AG04449 (cell line): ENCODE data around the gene SLC6A4.

Experiments
- CTCF ChIA-PET: fragments of 350-600 bp; formaldehyde crosslinking; extraction: SDS; loops from one replicate; lab custom pipeline; 2021; ENCODE audit warnings: antibody characterized with exemption; lab: Yijun Ruan, JAX
- POLR2A ChIA-PET: fragments of 400-600, 350-600 bp; formaldehyde crosslinking; extraction: SDS; loops from one replicate; lab custom pipeline; 2020; ENCODE audit warnings: antibody characterized with exemption, inconsistent platforms; lab: Yijun Ruan, JAX
- DNase-seq: peaks from one replicate; pipeline ENCODE4 v3.0.0-alpha.2; 2010; ENCODE audit warnings: low read depth, low spot score
- H3K4me3 ChIP-seq: 2 replicates; pipeline ENCODE4 v1.5.1; 2011; ENCODE audit warnings: low read depth, mild to moderate bottlenecking, control low read depth, low read length
- TF ChIP-seq, protein P1 (sequence below): IDR thresholded peaks from one replicate; pipeline ENCODE4 v1.5.1; 2011; ENCODE audit warnings: mild to moderate bottlenecking, moderate library complexity, low read length, control low read depth, inconsistent platforms; ENCODE audit not compliant: insufficient read depth; ENCODE audit errors: missing control alignments

The SLC6A4 gene

DNA sequence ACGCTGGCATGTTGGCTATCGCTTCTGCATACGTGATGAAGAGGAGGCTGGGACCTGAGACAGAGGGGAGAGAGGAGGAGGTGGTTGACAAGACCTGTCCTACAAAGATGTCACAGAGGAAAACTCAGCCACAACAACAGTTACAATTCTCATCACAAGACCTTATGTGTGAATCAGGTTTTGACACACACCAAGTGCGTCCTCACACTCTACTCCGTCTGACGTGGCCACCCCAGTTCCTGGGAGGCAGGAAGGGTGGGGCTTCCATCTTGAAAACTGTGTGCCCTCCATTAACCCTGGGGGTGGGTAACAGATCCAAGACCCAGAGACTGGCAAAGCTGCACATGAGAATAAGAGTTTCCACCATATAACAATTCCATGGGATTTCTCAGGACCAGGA is 24.1 kb downstream of the SLC6A4 start:
- no peak for DNase-seq
- POLR2A ChIA-PET: no interaction called here
- H3K4me3 ChIP-seq: no peak overlapping the region
- CTCF ChIA-PET: no interaction called here
- TF ChIP-seq, protein P1, sequence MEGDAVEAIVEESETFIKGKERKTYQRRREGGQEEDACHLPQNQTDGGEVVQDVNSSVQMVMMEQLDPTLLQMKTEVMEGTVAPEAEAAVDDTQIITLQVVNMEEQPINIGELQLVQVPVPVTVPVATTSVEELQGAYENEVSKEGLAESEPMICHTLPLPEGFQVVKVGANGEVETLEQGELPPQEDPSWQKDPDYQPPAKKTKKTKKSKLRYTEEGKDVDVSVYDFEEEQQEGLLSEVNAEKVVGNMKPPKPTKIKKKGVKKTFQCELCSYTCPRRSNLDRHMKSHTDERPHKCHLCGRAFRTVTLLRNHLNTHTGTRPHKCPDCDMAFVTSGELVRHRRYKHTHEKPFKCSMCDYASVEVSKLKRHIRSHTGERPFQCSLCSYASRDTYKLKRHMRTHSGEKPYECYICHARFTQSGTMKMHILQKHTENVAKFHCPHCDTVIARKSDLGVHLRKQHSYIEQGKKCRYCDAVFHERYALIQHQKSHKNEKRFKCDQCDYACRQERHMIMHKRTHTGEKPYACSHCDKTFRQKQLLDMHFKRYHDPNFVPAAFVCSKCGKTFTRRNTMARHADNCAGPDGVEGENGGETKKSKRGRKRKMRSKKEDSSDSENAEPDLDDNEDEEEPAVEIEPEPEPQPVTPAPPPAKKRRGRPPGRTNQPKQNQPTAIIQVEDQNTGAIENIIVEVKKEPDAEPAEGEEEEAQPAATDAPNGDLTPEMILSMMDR: no peak

DNA sequence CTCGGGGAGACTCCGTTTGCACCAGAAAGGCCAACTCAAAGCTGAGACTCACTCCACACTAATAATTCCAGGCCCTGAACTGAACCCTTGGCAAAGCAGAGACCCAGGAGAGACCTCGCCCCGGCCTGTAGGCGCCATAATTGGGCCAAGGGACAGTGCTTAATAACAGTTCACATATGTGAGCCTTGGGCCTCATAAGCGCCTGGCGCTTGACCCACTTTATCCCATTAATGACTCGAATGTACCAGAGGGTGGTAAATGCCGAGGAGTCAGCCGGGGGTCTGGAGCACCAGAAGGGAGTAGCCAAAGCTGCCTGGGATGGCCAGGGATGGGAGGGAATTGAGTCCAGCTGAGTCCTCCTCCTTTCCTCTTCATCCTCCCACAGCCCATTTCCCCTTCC is 24.6 kb downstream of the SLC6A4 start:
- no peak overlapping the region for H3K4me3 ChIP-seq
- POLR2A ChIA-PET: no interaction called here
- DNase-seq: no peak
- CTCF ChIA-PET: no interaction called here
- TF ChIP-seq, protein P1: no peak

DNA sequence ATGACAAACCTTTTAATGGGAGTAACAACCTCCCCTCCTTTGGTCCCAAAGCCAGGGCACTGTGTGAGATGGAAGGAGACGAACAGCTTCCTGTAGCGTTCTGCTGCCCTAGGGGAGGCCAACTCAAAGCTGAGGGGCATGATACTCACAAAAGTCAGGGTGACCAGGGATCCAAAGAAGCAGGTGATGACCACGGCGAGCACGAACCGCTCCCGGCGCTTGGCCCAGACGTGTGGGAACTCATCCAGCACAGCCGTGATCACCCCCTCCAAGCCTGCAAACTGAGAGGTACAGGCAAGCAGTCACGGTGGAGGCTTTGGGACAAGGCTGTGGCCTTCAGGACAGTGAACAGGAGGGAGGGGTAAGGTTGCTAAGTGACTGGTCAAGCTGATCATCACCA is 25.1 kb downstream of the SLC6A4 start:
- DNase-seq: no peak
- POLR2A ChIA-PET: no interaction called here
- CTCF ChIA-PET: no interaction called here
- H3K4me3 ChIP-seq: no peak overlapping the region
- TF ChIP-seq, protein P1: no peak

DNA sequence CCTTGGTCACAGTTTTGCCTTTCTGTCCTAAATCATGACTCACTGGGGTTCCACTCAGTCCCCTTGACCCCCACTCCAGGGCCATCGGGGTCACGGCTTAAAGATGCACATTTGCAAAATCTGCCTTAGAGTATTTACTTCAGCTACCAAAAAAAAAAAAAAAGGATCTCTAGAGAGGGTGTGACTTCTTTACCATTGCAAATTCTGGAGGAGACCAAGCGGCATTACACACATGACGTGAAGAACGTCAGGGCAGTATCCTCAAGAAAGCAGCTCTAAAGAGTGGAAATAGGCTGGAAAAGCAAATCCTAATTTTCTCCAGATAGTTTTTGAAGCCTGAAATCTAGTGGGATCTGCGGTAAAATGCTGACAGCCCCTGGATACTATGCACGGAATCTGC is 25.6 kb downstream of the SLC6A4 start:
- ChIA-PET POLR2A (no interaction called here), CTCF (no interaction called here)
- TF ChIP-seq, protein P1: no peak
- no peak for DNase-seq
- no peak overlapping the region for H3K4me3 ChIP-seq

DNA sequence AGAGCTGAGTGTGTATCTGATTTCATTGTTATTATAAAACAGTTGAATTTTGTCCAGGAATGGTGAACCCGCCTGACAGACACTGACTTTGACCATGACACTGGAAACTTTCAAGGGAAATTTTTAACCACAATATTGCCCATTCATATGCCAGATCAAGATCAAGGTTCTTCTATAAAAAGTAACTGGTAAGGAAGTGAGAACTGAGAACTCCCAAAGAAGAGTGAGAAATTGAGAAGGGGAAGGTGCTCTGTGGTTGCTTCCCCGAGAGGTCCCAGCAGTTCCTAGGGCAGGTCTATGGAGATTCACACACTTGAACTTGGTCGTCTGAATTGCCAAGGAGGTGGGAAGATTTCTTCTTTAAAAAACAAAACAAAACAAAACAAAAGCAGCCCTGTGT is 27.3 kb downstream of the SLC6A4 start:
- TF ChIP-seq, protein P1: no peak
- POLR2A ChIA-PET: no interaction called here

DNA sequence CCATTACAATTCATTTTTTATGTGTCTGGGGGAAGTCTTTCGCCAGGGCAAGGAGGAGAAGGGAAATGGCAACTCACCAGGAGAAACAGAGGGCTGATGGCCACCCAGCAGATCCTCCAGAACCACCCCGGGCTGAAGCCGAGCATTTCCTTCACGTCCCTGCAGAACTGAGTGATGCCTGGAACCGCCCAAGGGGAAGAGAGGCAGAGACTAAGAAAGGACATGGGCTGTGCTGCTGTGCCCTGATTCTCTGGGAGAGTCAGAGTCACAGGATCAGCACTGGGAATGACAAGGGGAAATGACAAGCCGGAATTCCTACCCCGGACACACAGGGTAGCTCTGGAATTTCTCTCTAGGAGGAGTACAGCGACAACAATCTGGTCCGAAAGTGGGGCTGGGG is 27.8 kb downstream of the SLC6A4 start:
- TF ChIP-seq, protein P1: no peak
- ChIA-PET POLR2A (no interaction called here), CTCF (no interaction called here)
- no peak for DNase-seq
- no peak overlapping the region for H3K4me3 ChIP-seq

More for the DNA sequence above, 27.3 kb downstream of the SLC6A4 start:
- no peak for DNase-seq
- H3K4me3 ChIP-seq: no peak overlapping the region
- CTCF ChIA-PET: no interaction called here
